Transverse colon (tissue), 4 donors: Measurements from ENCODE around the gene IER2. TPM values are rescaled to one million over a fixed set of nuclear protein-coding genes. Genes with fewer than 3 reads are reported as not detected.
"Not testable (repeated sequence)": the region's sequence is repeated elsewhere in the genome, so short reads cannot be mapped to it uniquely, and the experiment has no call there.

Source experiments
- DNase-seq: peaks from one replicate; pipeline ENCODE4 v3.0.0-alpha.2; 2019
- H3K27ac ChIP-seq, 4 donors: fragments of 200-600 bp; sonication (generic); 2 replicates each; pipeline ENCODE4 v1.5.1; 2016 to 2018; ENCODE audit warnings: inconsistent platforms in 4 of 4
- H3K27me3 ChIP-seq: fragments of 200-600 bp; sonication (generic); 2 replicates; pipeline ENCODE4 v1.5.1; 2017; ENCODE audit warnings: inconsistent platforms
- H3K36me3 ChIP-seq, 4 donors: fragments of 200-600 bp; sonication (generic); 2 replicates each; pipeline ENCODE4 v1.5.1; 2017 to 2019; ENCODE audit warnings: inconsistent platforms in 4 of 4
- H3K4me1 ChIP-seq, 4 donors: fragments of 200-600 bp; sonication (generic); 2 replicates each; pipeline ENCODE4 v1.5.1; 2017 to 2020; ENCODE audit warnings: inconsistent platforms in 4 of 4
- H3K4me3 ChIP-seq, 4 donors: fragments of 200-600 bp; sonication (generic); 1 replicate in 1 of 4; 2 replicates in 3 of 4; pipeline versions ENCODE4 v1.5.1 to v1.6.1; 2017 to 2019; ENCODE audit warnings: inconsistent platforms in 4 of 4
- H3K9me3 ChIP-seq, 2 donors: fragments of 200-600 bp; sonication (generic); 2 replicates each; pipeline ENCODE4 v1.5.1; 2017 to 2019; ENCODE audit warnings: inconsistent platforms in 2 of 2
- EP300 ChIP-seq: sonication (generic); formaldehyde crosslinking; IDR thresholded peaks from one replicate; pipeline ENCODE4 v1.6.1; 2017; ENCODE audit warnings: antibody characterized with exemption, low read depth
- POLR2A ChIP-seq: fragments of 450-650 bp; IDR thresholded peaks from one replicate; pipeline ENCODE4 v1.6.1; 2016; ENCODE audit warnings: antibody characterized with exemption, mild to moderate bottlenecking, moderate library complexity
- POLR2AphosphoS5 ChIP-seq, 3 donors: sonication (generic); formaldehyde crosslinking; IDR thresholded peaks; one replicate each; pipeline ENCODE4 v1.6.1; 2016; ENCODE audit warnings: antibody characterized with exemption in 3 of 3
- WGBS, 2 donors: methylation state at CpG; one replicate each; pipeline ENCODE4 v1.1.5; 2018; ENCODE audit warnings: low coverage in 1 of 2; 5-methylcytosine and 5-hydroxymethylcytosine counted together
- in situ Hi-C, 4 donors: fragments of 200-750 bp; cut with MboI; loops; one replicate each; pipeline versions ENCODE4 v1.15.0 to v1.15.1; 2017; ENCODE audit warnings: low sequenced_read_pairs in 3 of 4, low pct_ligation_motif_present in 1 of 4, low pct_unique_long_range_greater_than_20kb in 1 of 4
- intact Hi-C: fragments of 100-400 bp; cut with DNase I; formaldehyde crosslinking; loops from one replicate; pipeline ENCODE4 v1.15.1; 2023; ENCODE audit warnings: low total_unique reads
- total RNA-seq, 4 donors: library from RNA; depleted of rRNA; stranded (reverse); fragments of >200 nt; gene quantifications; one replicate each; pipeline ENCODE4 v1.1.0, GENCODE V29; 2016
- TF ChIP-seq, protein P1 (sequence below), 5 experiments: fragments of 200-600 bp in 3 of 5; fragments of 450-650 bp in 2 of 5; sonication (generic) in 3 of 5; IDR thresholded peaks; 1 replicate in 2 of 5; 2 replicates in 3 of 5; pipeline ENCODE4 v1.5.1; 2016 to 2017; ENCODE audit warnings: antibody characterized with exemption in 5 of 5, inconsistent platforms in 3 of 5, mild to moderate bottlenecking in 2 of 5, moderate library complexity in 1 of 5

Gene IER2
- total RNA-seq, 4 donors from 2014 or later, result 184 to 503 (median 244) TPM

DNA sequence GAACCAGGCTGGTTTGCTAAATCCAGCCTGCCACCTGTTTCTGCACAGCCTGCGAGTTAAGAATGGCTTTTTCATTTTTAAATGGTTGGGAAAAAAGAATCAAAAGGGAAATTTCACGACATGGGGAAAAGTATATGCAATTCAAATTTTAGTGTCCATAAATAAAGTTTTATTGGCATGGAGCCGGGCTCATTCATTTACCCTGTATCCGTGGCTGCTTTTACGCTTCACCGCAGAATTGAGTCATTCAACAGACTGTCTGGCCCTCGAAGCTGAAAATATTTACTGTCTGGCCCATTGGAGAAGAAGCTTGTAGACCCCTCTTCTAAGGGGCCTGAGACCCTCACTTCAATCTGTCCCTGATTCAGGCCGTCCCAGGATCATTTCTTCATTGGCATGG, 26.1 kb downstream of the IER2 start:
- no peaks in the 10 kb centered on the region for H3K27me3 ChIP-seq
- H3K9me3 ChIP-seq, result no peaks in the 10 kb centered on the region
- in situ Hi-C loops, result no loop called here
- intact Hi-C loops, result no loop called here
- no peak overlapping the region for H3K27ac ChIP-seq
- TF ChIP-seq EP300, result no peak
- TF ChIP-seq POLR2A, result no peak
- no peak for TF ChIP-seq POLR2AphosphoS5 (IDR thresholded peaks at IDR 0.05)
- TF ChIP-seq, protein P1, sequence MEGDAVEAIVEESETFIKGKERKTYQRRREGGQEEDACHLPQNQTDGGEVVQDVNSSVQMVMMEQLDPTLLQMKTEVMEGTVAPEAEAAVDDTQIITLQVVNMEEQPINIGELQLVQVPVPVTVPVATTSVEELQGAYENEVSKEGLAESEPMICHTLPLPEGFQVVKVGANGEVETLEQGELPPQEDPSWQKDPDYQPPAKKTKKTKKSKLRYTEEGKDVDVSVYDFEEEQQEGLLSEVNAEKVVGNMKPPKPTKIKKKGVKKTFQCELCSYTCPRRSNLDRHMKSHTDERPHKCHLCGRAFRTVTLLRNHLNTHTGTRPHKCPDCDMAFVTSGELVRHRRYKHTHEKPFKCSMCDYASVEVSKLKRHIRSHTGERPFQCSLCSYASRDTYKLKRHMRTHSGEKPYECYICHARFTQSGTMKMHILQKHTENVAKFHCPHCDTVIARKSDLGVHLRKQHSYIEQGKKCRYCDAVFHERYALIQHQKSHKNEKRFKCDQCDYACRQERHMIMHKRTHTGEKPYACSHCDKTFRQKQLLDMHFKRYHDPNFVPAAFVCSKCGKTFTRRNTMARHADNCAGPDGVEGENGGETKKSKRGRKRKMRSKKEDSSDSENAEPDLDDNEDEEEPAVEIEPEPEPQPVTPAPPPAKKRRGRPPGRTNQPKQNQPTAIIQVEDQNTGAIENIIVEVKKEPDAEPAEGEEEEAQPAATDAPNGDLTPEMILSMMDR (IDR thresholded peaks at IDR 0.05), result no peak
- no peak overlapping the region for H3K4me3 ChIP-seq
- peaks cover 9 to 28% (median 15%) of the 10 kb centered on the region in 4 donors for H3K4me1 ChIP-seq
- WGBS, 2 donors, result 21 to 52% methylated on average over 2 to 8 of the region's 8 CpGs
- DNase-seq, result no peak
- H3K36me3 ChIP-seq, result no peaks in the 10 kb centered on the region

DNA sequence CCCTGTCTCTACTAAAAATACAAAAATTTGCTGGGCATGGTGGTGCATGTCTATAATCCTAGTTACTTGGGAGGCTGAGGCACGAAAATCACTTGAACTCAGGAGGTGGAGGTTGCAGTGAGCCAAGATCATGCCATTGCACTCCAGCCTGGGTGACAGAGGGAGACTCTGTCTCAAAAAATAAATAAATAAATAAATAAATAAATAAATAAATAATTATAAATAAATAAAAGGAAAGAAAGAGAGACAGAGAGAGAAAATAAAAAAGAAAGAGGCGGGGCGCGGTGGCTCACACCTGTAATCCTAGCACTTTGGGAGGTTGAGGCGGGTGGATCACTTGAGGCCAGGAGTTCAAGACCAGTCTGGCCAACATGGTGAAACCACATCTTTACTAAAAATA, 27.4 kb downstream of the IER2 start:
- H3K27ac ChIP-seq, H3K9me3 ChIP-seq, intact Hi-C loops, H3K4me3 ChIP-seq, in situ Hi-C loops, DNase-seq, H3K27me3 ChIP-seq, H3K36me3 ChIP-seq: not testable (repeated sequence)
- H3K4me1 ChIP-seq, result peaks cover 10 to 26% (median 14%) of the 10 kb centered on the region in 4 donors
- WGBS, 2 donors, result 95 to 96% methylated on average over 5 of the region's 5 CpGs

DNA sequence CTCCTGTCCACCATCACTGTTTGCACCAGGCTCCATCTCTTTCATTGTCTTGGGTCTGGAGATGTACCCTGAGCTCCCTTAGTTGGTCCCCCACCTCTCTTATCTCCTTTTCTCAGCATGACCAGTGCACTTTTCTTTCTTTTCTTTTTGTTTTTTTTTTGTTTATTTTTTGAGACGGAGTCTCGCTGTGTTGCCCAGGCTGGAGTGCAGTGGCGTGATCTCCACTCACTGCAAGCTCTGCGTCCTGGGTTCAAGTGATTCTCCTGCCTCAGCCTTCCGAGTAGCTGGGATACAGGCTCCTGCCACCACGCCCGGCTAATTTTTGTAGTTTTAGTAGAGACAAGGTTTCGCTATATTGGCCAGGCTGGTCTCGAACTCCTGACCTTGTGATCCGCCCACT, 28.1 kb downstream of the IER2 start:
- in situ Hi-C loops, intact Hi-C loops, H3K27ac ChIP-seq, H3K27me3 ChIP-seq, H3K9me3 ChIP-seq, H3K36me3 ChIP-seq, DNase-seq, H3K4me3 ChIP-seq: not testable (repeated sequence)
- peaks cover 6 to 19% (median 10%) of the 10 kb centered on the region in 4 donors for H3K4me1 ChIP-seq
- WGBS, 2 donors, result 95% methylated on average over 10 of the region's 10 CpGs; no CpG with 5 or more reads in 1 of the 2 donors

DNA sequence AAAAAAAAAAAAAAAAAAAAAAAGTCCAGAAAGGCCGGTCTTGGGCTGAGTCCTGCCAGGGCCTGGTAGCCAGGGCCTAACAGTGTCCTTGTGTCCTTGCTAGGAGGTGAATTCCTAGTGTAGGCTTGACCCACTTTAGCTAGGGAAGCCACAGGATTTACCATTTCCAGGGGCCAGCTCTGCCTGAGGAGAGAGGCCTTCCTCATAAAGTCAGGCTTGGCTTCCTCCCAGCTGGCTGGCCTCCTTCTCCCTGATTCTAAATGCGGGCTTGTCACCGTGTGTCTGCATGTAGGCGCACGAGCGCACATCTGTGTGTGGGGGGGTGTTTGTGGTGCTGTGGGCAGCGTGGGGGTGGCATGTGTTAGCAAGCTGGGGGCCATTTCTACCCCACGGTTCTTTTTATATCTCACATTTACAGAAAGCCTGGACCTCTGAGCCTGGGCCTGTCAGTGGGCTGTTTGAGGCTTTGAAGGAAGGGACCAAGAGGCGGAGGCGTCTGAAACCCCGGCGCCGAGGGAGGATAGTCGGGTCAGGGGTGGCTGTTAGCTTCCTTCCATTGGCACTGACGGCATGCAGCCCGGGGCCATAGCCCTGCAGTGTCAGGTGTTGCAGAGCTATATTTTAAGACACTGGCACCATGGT, 31.7 kb downstream of the IER2 start:
- intact Hi-C loops, result no loop called here
- H3K36me3 ChIP-seq, result no peaks in the 10 kb centered on the region
- H3K4me1 ChIP-seq, result peaks cover 6 to 17% (median 10%) of the 10 kb centered on the region in 4 donors
- peak; percentile 79 for DNase-seq
- no peaks in the 10 kb centered on the region for H3K9me3 ChIP-seq
- H3K4me3 ChIP-seq, result no peak overlapping the region
- H3K27ac ChIP-seq, result peak overlapping the region in 3 of 4 donors; percentile 15 to 41 (median 28)
- in situ Hi-C loops, result no loop called here
- H3K27me3 ChIP-seq, result no peaks in the 10 kb centered on the region
- 15 to 19% methylated on average over 6 to 16 of the region's 16 CpGs for WGBS, 2 donors
- TF ChIP-seq POLR2A (no peak), EP300 (no peak), POLR2AphosphoS5 (IDR thresholded peaks at IDR 0.05) (no peak)
- TF ChIP-seq, protein P1 (IDR thresholded peaks at IDR 0.05), result no peak

DNA sequence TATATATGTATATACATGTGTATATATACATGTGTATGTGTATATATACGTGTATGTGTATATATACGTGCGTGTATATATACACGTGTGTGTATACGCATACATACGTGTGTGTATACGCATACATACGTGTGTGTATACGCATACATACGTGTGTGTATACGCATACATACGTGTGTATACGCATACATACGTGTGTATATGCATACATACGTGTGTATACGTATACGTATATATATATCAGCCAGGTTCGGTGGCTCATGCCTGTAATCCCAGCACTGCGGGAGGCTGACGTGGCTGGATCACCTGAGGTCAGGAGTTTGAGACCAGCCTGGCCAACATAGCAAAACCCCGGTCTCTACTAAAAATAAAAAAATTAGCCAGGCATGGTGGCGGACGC, 34.7 kb downstream of the IER2 start:
- H3K27me3 ChIP-seq, in situ Hi-C loops, H3K27ac ChIP-seq, H3K9me3 ChIP-seq, intact Hi-C loops, H3K4me3 ChIP-seq, DNase-seq, H3K36me3 ChIP-seq: not testable (repeated sequence)
- peaks cover 6 to 17% (median 10%) of the 10 kb centered on the region in 4 donors for H3K4me1 ChIP-seq
- WGBS, 2 donors, result 63 to 75% methylated on average over 6 to 21 of the region's 23 CpGs

DNA sequence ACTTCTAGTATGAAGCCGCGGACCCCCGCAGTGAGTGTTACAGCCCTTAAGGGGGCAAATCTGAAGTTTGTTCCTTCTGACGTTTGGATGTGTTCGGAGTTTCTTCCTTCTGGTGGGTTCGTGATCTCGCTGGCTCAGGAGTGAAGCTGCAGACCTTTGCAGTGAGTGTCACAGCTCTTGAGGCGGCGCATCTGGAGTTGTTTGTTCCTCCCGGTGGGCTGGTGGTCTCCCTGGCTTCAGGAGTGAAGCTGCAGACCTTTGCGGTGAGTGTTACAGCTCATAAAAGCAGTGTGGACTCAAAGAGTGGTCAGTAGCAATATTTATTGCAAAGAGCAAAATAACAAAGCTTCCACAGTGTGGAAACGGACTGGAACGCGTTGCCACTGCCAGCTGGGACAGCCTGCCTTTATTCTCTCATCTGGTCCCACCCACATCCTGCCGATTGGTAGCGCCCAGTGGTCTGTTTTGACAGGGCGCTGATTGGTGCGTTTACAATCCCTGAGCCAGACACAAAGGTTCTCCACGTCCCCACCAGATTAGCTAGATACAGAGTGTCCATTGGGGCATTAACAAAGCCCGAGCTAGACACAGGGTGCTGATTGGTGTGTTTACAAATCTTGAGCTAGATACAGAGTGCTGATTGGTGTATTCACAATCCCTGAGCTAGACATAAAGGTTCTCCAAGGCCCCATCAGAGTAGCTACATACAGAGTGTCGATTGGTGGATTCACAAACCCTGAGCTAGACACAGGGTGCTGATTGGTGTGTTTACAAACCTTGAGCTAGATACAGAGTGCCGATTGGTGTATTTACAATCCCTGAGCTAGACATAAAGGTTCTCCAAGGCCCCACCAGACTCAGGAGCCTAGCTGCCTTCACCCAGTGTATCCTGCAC, 35.8 kb downstream of the IER2 start:
- 84 to 100% methylated on average over 4 to 22 of the region's 22 CpGs for WGBS, 2 donors
- in situ Hi-C loops, H3K9me3 ChIP-seq, DNase-seq, intact Hi-C loops, H3K36me3 ChIP-seq, H3K27ac ChIP-seq, H3K27me3 ChIP-seq, H3K4me3 ChIP-seq: not testable (repeated sequence)
- peaks cover 6 to 19% (median 10%) of the 10 kb centered on the region in 4 donors for H3K4me1 ChIP-seq

DNA sequence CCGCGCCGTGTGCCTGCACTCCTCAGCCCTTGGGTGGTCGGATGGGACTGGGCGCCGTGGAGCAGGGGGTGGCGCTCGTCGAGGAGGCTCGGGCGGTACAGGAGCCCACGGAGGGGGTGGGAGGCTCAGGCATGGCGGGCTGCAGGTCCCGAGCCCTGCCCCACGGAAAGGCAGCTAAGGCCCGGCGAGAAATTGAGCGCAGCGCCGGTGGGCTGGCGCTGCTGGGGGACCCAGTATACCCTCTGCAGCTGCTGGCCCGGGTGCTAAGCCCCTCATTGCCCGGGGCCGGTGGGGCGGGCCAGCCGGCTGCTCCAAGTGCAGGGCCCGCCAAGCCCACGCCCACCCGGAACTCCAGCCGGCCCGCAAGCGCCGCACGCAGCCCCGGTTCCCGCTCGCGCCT, 36.5 kb downstream of the IER2 start:
- peaks cover 5 to 19% (median 10%) of the 10 kb centered on the region in 4 donors for H3K4me1 ChIP-seq
- DNase-seq, H3K4me3 ChIP-seq, intact Hi-C loops, H3K27me3 ChIP-seq, in situ Hi-C loops, H3K27ac ChIP-seq, H3K9me3 ChIP-seq, H3K36me3 ChIP-seq: not testable (repeated sequence)
- WGBS, 2 donors, result 97% methylated on average over 21 of the region's 38 CpGs; no CpG with 5 or more reads in 1 of the 2 donors
